HG03469 (cell line): ENCODE measurements around the gene SPON2.
"Not testable (repeated sequence)": the region's sequence is repeated elsewhere in the genome, so short reads cannot be mapped to it uniquely, and the experiment has no call there.

Experiments
- ATAC-seq: cut with Tn5 transposase; IDR thresholded peaks from one replicate; pipeline ENCODE4 v1.9.1; 2021; ENCODE audit warnings: mild to moderate bottlenecking, moderate library complexity, moderate number of reproducible peaks; ENCODE audit not compliant: unreplicated experiment

The SPON2 gene

GRCh38 chr4:1153567-1154090 is 18.8 kb downstream of the SPON2 start:
- no peak for ATAC-seq

GRCh38 chr4:1152290-1152689 is 20.1 kb downstream of the SPON2 start:
- ATAC-seq = no peak

DNA sequence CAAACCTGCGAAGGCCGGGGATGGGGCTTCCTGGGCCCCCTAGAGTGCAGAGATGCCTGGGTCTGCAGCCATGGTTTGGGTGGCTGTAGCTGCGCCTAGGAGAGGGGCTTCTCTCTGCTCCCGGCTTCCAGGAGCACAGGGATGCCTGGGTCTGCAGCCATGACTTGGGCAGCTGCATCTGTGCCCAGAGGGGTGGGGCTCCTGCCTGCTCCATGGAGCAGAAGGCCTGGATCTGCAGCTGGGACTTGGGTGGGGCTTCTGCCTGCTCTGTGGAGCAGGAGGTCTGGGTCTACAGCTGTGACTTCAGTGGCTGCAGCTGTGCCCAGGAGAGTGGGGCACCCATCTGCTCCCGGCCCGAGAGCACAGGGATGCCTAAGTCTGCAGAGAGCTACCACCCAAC is 20.8 kb downstream of the SPON2 start:
- no peak for ATAC-seq

GRCh38 chr4:1150875-1151274 is 21.5 kb downstream of the SPON2 start:
- ATAC-seq = no peak

- no peak for ATAC-seq
Observed at GRCh38 chr4:1139860-1140259, 32.5 kb downstream of the SPON2 start.

DNA sequence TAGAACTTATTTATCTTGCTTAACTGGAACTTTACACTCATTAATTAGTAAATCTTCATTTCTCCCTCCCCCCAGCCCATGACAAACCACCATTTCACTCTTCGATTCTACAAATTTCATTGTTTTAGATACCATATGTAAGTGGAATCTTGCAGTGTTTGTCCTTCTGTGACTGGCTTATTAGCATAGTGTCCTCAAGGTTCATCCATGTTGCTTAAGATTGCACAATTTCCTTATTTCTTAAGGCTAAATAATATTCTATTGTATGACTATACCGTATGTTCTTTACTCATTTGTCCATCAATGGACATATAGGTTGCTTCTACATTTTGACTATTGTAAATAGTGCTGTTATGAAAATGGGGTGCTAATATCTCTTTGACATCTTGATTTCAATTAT is 34.5 kb downstream of the SPON2 start:
- ATAC-seq = no peak

GRCh38 chr4:1137063-1137776 is 35.2 kb downstream of the SPON2 start:
- no peak for ATAC-seq

DNA sequence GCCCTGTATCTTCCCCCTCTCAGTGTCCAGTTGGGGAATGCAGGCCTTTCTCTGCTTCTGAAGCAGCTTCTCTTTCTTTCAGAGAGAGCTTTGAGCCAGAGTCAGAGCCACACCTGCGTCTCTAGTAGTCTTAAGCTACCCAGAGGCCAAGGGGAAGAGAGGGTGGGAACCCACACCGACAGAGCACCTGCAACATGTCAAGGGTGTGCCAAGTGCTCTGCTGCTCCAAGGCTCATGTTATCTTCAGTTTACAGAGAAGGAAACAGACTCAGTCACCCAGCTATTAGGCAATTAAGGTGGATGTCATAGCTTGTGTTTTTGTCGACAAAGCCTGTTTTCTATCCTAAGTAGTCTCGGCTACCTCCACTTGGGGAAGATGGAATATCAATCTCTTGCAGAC is 36.3 kb downstream of the SPON2 start:
- ATAC-seq = no peak

GRCh38 chr4:1133033-1133432 is 39.4 kb downstream of the SPON2 start:
- ATAC-seq = no peak

DNA sequence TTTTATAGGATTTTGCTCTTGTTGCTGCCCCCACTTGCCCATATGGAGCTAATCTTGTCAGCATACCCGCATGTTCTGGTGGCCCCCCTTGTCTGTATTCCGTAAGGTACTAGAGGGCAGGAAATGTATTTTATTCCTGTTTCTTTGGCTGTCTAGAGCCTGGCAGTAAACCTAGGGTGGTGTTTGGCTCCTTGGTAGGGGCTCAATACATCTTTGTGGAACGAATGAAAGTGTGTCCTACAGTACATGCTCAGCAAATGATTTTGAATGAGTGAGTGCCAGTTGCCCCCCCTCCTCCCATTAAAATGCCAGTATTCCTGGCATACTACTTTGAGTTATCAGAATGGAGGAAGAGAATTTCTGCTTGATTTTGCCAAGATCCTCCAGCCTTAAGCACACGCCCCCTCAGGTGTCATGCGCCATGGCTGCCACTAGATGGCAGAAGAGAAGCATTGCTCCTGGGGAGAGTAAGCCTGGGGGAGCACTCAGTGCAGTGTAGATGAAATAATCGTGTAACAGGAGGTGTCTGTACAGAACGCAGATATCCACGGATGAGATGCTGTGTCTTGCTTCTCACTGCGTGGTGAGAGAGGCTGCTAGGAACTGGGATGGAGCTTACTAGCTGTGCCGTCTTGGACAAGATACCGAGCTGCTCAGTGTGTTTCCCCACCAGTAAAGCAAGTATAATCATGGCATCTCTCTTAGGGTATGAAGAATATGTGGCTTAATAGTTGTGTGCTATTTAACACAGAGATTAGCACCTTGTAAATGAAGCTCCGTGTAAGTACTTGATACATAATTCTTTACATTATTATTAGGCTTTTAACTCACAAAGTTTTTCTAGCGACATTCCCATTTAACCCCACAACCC is 41.8 kb downstream of the SPON2 start:
- peak; percentile 72 for ATAC-seq

DNA sequence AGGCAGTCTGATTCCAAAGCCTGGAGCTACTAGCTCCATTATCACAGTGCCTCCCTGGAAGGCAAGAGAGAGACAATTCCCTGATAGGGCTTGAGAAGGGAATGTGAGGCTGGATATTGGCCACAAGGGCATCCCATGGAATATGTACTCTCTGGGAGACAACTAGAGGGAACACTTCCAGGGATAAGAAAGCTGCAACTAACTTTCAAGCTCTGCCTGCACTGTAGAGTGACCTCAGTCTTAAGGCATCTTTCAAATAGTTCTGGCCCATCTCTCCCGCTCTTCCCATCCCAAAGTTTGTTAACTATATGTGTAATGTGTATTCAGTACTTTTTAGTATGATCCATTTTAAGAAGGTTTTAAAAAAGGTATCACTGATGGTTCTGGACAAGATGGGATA is 45.9 kb downstream of the SPON2 start:
- no peak for ATAC-seq

- not testable (repeated sequence) for ATAC-seq
Observed at GRCh38 chr4:1125466-1125865, 46.9 kb downstream of the SPON2 start.

- no peak for ATAC-seq
Observed at GRCh38 chr4:1124818-1125217, 47.6 kb downstream of the SPON2 start.

DNA sequence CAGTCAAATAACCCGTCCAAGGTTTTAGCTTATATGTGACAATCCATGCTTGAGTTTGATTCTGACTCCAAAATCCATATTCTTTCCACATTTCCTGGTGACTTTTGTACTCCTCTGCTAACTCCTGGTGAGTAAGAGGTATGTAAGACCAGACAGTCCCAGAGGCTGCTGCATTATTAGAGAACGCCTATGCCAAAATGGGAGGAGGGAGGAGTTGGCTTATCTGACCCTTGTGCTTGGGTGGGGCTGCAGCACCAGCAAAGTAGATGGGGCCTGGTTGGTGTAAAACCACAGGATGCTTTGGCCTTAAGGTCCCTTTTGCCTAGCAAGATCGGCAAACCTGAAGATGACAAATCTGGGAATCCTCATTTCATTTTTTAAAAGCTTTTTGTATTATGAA is 49.9 kb downstream of the SPON2 start:
- ATAC-seq = no peak
